ENCODE results near the gene METTL25B. TPM values are rescaled to one million over a fixed set of nuclear protein-coding genes. Genes with fewer than 3 reads are reported as not detected.

METTL25B gene
- total RNA-seq, 1 experiment from 2014 or later: 51.0 TPM

- no peaks in the 10 kb centered on the region for H3K36me3 ChIP-seq (ENCODE audit: low read depth)
- no peak for TF ChIP-seq EZH2 (IDR thresholded peaks at IDR 0.05; ENCODE audit: low read depth)
- TF ChIP-seq CTCF (conservative IDR thresholded peaks at IDR 0.05): no peak
- BruUV-seq (replicated peaks): TSS peak; percentile 59
- no peaks in the 10 kb centered on the region for H3K9me2 ChIP-seq (ENCODE audit: insufficient read depth)
- H3K27ac ChIP-seq: peak within 1 kb of the TSS; percentile 55
- POLR2A ChIA-PET (ENCODE audit: unreplicated experiment): interaction anchor here (0.6 to 2.3 kb wide), 10 partner anchors 11 to 781 kb away, joined by 4 to 28 read pairs (median 11); partner anchors contain the start of gene METTL25B
- CTCF ChIA-PET: interaction anchor here (0.6 to 8.4 kb wide), 3 partner anchors 15 to 154 kb away, joined by 3 to 109 read pairs (median 21); no protein-coding TSS in a partner anchor
- peak within 1 kb of the TSS; percentile 79 for H3K4me3 ChIP-seq
- H3K9me3 ChIP-seq (ENCODE audit: insufficient read depth, low read depth): no peaks in the 10 kb centered on the region
- peak within 1 kb of the TSS; percentile 92 for H3K4me2 ChIP-seq
- intact Hi-C loops (cut with micrococcal nuclease; ENCODE audit: unreplicated experiment): loop anchor here (1.0 kb wide), 2 partner anchors 12 to 21 kb away; no protein-coding TSS in a partner anchor
- DNase-seq: peak in 1 of 2 experiments; percentile 60
- peaks cover 41% of the 10 kb centered on the region for H3K4me1 ChIP-seq (replicated peaks; ENCODE audit: insufficient read depth)
- H4K20me1 ChIP-seq (ENCODE audit: insufficient read depth): no peaks in the 10 kb centered on the region
- peaks cover 15% of the 10 kb centered on the region for H3F3A ChIP-seq (ENCODE audit: insufficient read depth, low read depth)
- H3K27me3 ChIP-seq (ENCODE audit: insufficient read depth, low read depth): no peaks in the 10 kb centered on the region
- peaks cover 30% of the 10 kb centered on the region for H3K79me2 ChIP-seq (ENCODE audit: low read depth)
- peak within 1 kb of the TSS; percentile 71 for H2AFZ ChIP-seq
Observed at GRCh38 chr1:156705321-156705917, 22.9 kb upstream of the METTL25B start, which contains the start of gene CRABP2. CRABP2 (minus strand) TSS chr1:156705583; CDS start chr1:156705446, 137 bp downstream.

DNA sequence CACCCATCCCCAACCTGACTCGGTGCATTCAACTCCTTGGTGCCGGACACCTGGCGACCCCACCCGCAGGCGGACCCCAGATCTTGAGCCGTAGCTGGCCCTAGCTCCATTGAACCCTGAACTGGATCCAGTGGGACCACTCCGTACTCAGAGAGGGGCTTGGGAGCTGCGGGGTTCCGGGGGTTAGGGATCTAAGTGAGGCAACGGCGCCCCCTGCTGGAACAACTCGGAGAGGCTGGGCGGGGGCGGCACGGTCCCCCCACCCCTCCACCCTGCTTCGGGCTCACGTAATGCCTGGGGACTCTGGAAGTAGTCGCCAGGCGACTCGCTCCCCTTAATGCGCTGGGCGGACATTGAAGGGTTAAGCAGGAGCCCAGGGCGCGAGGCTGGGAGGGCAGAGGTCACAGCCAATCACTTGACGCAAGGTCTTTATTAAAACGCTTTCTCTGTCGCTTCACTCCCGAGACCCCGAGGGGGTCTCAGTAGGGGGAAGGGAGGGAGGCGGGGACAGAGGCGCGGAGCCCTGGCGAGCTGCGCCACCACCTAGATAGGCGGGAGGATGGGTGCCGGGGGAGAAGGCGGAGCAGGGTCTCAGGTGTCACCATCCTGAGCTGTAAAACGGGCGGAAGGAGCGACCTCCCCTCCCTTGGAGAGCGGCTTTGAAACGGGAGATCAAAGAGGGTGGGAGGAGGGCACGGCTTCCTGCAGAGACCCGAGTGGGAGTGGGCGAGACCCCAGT, 22.2 kb upstream of the METTL25B start:
- no TSS peak for BruUV-seq (replicated peaks)
- H3K27me3 ChIP-seq (ENCODE audit: insufficient read depth, low read depth): no peaks in the 10 kb centered on the region
- peak overlapping the region; percentile 71 for H2AFZ ChIP-seq
- H3F3A ChIP-seq (ENCODE audit: insufficient read depth, low read depth): peaks cover 19% of the 10 kb centered on the region
- TF ChIP-seq CTCF (conservative IDR thresholded peaks at IDR 0.05) (peak; percentile 98), EZH2 (IDR thresholded peaks at IDR 0.05; ENCODE audit: low read depth) (no peak)
- no peaks in the 10 kb centered on the region for H4K20me1 ChIP-seq (ENCODE audit: insufficient read depth)
- no peaks in the 10 kb centered on the region for H3K36me3 ChIP-seq (ENCODE audit: low read depth)
- peaks cover 47% of the 10 kb centered on the region for H3K4me1 ChIP-seq (replicated peaks; ENCODE audit: insufficient read depth)
- ChIA-PET POLR2A (ENCODE audit: unreplicated experiment) (interaction anchor here (0.6 to 2.3 kb wide), 12 partner anchors 11 to 782 kb away, joined by 3 to 28 read pairs (median 11); partner anchors contain the start of genes METTL25B and MRPL24), CTCF (interaction anchor here (3.8 to 8.4 kb wide), 2 partner anchors 16 to 20 kb away, joined by 21 to 109 read pairs; no protein-coding TSS in a partner anchor)
- H3K27ac ChIP-seq: 0 out of 2 replicates have a peak overlapping the region, but pooled peaks have one; percentile 55
- H3K4me3 ChIP-seq: peak overlapping the region; percentile 79
- intact Hi-C loops (cut with micrococcal nuclease; ENCODE audit: unreplicated experiment): loop anchor here (1.0 kb wide), 4 partner anchors 13 to 46 kb away; no protein-coding TSS in a partner anchor
- H3K9me2 ChIP-seq (ENCODE audit: insufficient read depth): no peaks in the 10 kb centered on the region
- H3K79me2 ChIP-seq (ENCODE audit: low read depth): peaks cover 30% of the 10 kb centered on the region
- DNase-seq: peak in 1 of 2 experiments; percentile 86
- peak overlapping the region; percentile 92 for H3K4me2 ChIP-seq
- no peaks in the 10 kb centered on the region for H3K9me3 ChIP-seq (ENCODE audit: insufficient read depth, low read depth)

Data from PC-9 (cell line).